Keratinocyte (primary cell): Measurements from ENCODE around the gene ZNF581.

Experiments
- CTCF ChIP-seq, 3 experiments: IDR thresholded peaks in 1 of 3; conservative IDR thresholded peaks in 1 of 3; optimal IDR thresholded peaks in 1 of 3; 2 replicates in 2 of 3; 3 replicates in 1 of 3; pipeline versions ENCODE3 to v1.5.1; 2011; ENCODE audit warnings: low read length in 3 of 3, mild to moderate bottlenecking in 3 of 3, moderate library complexity in 2 of 3, control low read depth in 1 of 3, inconsistent platforms in 1 of 3; ENCODE audit not compliant: insufficient read depth in 2 of 3; ENCODE audit errors: extremely low read depth in 1 of 3
- EZH2 ChIP-seq: IDR thresholded peaks from one replicate; pipeline ENCODE4 v1.6.1; 2012; ENCODE audit warnings: inconsistent platforms, mild to moderate bottlenecking, low read length, moderate library complexity

GRCh38 chr19:55667958-55668357 lies 24.5 kb downstream of the ZNF581 start:
- no peak for TF ChIP-seq CTCF (optimal IDR thresholded peaks at IDR 0.05 in 1 of 3, IDR thresholded peaks at IDR 0.05 in 1 of 3, conservative IDR thresholded peaks at IDR 0.05 in 1 of 3; ENCODE audit: extremely low read depth in 1 of 3, insufficient read depth in 2 of 3, low read length in 3 of 3)
- TF ChIP-seq EZH2, result no peak
